Smooth muscle cell (in vitro differentiated cells): ENCODE measurements around the gene ZNF385B. TPM values are rescaled to one million over a fixed set of nuclear protein-coding genes. Genes with fewer than 3 reads are reported as not detected.
"Not testable (repeated sequence)": the region's sequence is repeated elsewhere in the genome, so short reads cannot be mapped to it uniquely, and the experiment has no call there.

Experiments
- DNase-seq: peaks from one replicate; lab custom pipeline; 2025; ENCODE audit not compliant: unreplicated experiment; lab: John Stamatoyannopoulos, UW
- H2AFZ ChIP-seq: fragments of 200-600 bp; sonication (generic); 2 replicates; pipeline ENCODE4 v1.6.0; 2016; ENCODE audit warnings: antibody characterized with exemption, low read depth, mild to moderate bottlenecking
- H3F3A ChIP-seq: fragments of 200-600 bp; sonication (generic); 2 replicates; pipeline ENCODE4 v1.6.0; 2017; ENCODE audit warnings: antibody characterized with exemption, low read depth
- H3K27ac ChIP-seq: fragments of 200-600 bp; sonication (generic); 2 replicates; pipeline ENCODE4 v1.5.1; 2016; ENCODE audit warnings: low read depth, mild to moderate bottlenecking
- H3K27me3 ChIP-seq: fragments of 200-600 bp; sonication (generic); 2 replicates; pipeline ENCODE4 v1.6.1; 2016; ENCODE audit warnings: low read depth, mild to moderate bottlenecking
- H3K36me3 ChIP-seq: fragments of 200-600 bp; sonication (generic); 2 replicates; pipeline ENCODE4 v1.5.1; 2016; ENCODE audit warnings: low read depth
- H3K4me1 ChIP-seq: fragments of 200-600 bp; sonication (generic); 2 replicates; pipeline ENCODE4 v1.5.1; 2016; ENCODE audit warnings: low read depth
- H3K4me2 ChIP-seq: fragments of 200-600 bp; sonication (generic); 2 replicates; pipeline ENCODE4 v1.6.0; 2016; ENCODE audit warnings: mild to moderate bottlenecking
- H3K4me3 ChIP-seq: fragments of 200-600 bp; sonication (generic); 2 replicates; pipeline ENCODE4 v1.5.1; 2016; ENCODE audit warnings: mild to moderate bottlenecking
- H3K79me2 ChIP-seq: fragments of 200-600 bp; sonication (generic); 2 replicates; pipeline ENCODE4 v1.6.0; 2016; ENCODE audit warnings: low read depth, mild to moderate bottlenecking
- H3K9ac ChIP-seq: fragments of 200-600 bp; sonication (generic); 2 replicates; pipeline ENCODE4 v1.6.0; 2016; ENCODE audit warnings: low read depth
- H3K9me3 ChIP-seq: fragments of 200-600 bp; sonication (generic); replicated peaks from 2 replicates; pipeline ENCODE4 v1.5.1; 2016; ENCODE audit warnings: low read depth
- H4K20me1 ChIP-seq: fragments of 200-600 bp; sonication (generic); 2 replicates; pipeline ENCODE4 v1.6.0; 2016; ENCODE audit warnings: low read depth
- CTCF ChIP-seq: fragments of 200-600 bp; sonication (generic); IDR thresholded peaks from 2 replicates; pipeline ENCODE4 v1.5.1; 2017; ENCODE audit warnings: borderline replicate concordance, mild to moderate bottlenecking, antibody characterized with exemption; ENCODE audit not compliant: insufficient read depth, poor library complexity, severe bottlenecking
- WGBS: methylation state at CpG from one replicate; pipeline ENCODE4 v1.1.7; 2016; ENCODE audit warnings: low lambda C conversion rate; 5-methylcytosine and 5-hydroxymethylcytosine counted together
- polyA plus RNA-seq: library from polyadenylated mRNA; unstranded; fragments of >200 nt; fragmentation: Nextera tagmentation; extraction: Ambion mirVana; gene quantifications from 2 replicates; pipeline ENCODE4 v1.2.1, GENCODE V29; 2016
- total RNA-seq: library from RNA; depleted of rRNA; stranded (reverse); fragments of >200 nt; gene quantifications from 2 replicates; pipeline ENCODE4 v1.2.3, GENCODE V29; 2014

Gene ZNF385B
- total and polyA plus RNA-seq, 2 experiments from 2014 or later: 1.4 to 3.2 TPM

DNA sequence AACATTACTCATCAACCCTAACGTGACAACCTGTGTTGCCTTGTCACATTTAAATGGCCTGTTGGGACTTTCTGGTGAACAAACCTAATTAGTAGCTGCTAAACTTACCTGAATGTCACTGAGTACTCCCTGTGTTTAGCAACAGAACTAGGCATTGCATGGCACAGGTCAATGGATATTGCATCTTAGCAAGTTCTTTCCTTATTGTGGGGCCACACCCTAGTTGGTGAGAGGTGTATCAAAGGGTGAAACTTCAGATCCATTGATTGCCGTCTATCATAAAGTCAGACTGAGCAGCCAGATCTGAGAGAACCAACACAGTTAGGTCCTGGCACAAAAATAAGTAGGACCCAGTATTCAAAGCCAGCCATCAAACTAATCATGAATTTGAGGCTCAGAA is 29.8 kb upstream of the ZNF385B start:
- H4K20me1 ChIP-seq: no peaks in the 10 kb centered on the region
- no peak overlapping the region for H3K9ac ChIP-seq
- H3K4me2 ChIP-seq: no peak overlapping the region
- no peak for DNase-seq
- no peaks in the 10 kb centered on the region for H3K4me1 ChIP-seq
- WGBS: 87% methylated on average over 2 of the region's 2 CpGs
- no peak overlapping the region for H3K27ac ChIP-seq
- no peaks in the 10 kb centered on the region for H3K9me3 ChIP-seq
- no peaks in the 10 kb centered on the region for H3F3A ChIP-seq
- no peaks in the 10 kb centered on the region for H3K27me3 ChIP-seq
- H2AFZ ChIP-seq: no peak overlapping the region
- no peaks in the 10 kb centered on the region for H3K79me2 ChIP-seq
- no peak for TF ChIP-seq CTCF
- H3K4me3 ChIP-seq: no peak overlapping the region
- no peaks in the 10 kb centered on the region for H3K36me3 ChIP-seq

- Histone ChIP-seq H3K79me2 (no peaks in the 10 kb centered on the region), H3K27ac (no peak overlapping the region), H3K4me2 (no peak overlapping the region), H3F3A (no peaks in the 10 kb centered on the region), H3K9me3 (no peaks in the 10 kb centered on the region), H3K9ac (no peak overlapping the region), H3K36me3 (no peaks in the 10 kb centered on the region), H3K4me3 (no peak overlapping the region), H3K27me3 (no peaks in the 10 kb centered on the region), H3K4me1 (no peaks in the 10 kb centered on the region), H4K20me1 (no peaks in the 10 kb centered on the region), H2AFZ (no peak overlapping the region)
- DNase-seq: no peak
- TF ChIP-seq CTCF: no peak
Observed at GRCh38 chr2:179890666-179891065, 29.3 kb upstream of the ZNF385B start.

- DNase-seq, H3K9ac ChIP-seq, H2AFZ ChIP-seq, H3K27ac ChIP-seq, H3F3A ChIP-seq, H3K9me3 ChIP-seq, H3K27me3 ChIP-seq, H3K36me3 ChIP-seq, H3K79me2 ChIP-seq, H3K4me2 ChIP-seq, H3K4me3 ChIP-seq, H4K20me1 ChIP-seq, H3K4me1 ChIP-seq: not testable (repeated sequence)
- WGBS: 90% methylated on average over 6 of the region's 6 CpGs
Observed at GRCh38 chr2:179888642-179889041, 27.2 kb upstream of the ZNF385B start.

GRCh38 chr2:179884193-179884592 is 22.8 kb upstream of the ZNF385B start:
- no peaks in the 10 kb centered on the region for H3F3A ChIP-seq
- no peaks in the 10 kb centered on the region for H3K36me3 ChIP-seq
- no peaks in the 10 kb centered on the region for H3K79me2 ChIP-seq
- no peak overlapping the region for H3K4me2 ChIP-seq
- no peaks in the 10 kb centered on the region for H3K4me1 ChIP-seq
- no peak for TF ChIP-seq CTCF
- DNase-seq: no peak
- H4K20me1 ChIP-seq: no peaks in the 10 kb centered on the region
- H2AFZ ChIP-seq: no peak overlapping the region
- H3K4me3 ChIP-seq: no peak overlapping the region
- H3K9ac ChIP-seq: no peak overlapping the region
- no peaks in the 10 kb centered on the region for H3K9me3 ChIP-seq
- 83% methylated on average over 8 of the region's 8 CpGs for WGBS
- H3K27ac ChIP-seq: no peak overlapping the region
- no peaks in the 10 kb centered on the region for H3K27me3 ChIP-seq
